ENCODE measurements around the gene CTDSP1. TPM values are rescaled to one million over a fixed set of nuclear protein-coding genes. Genes with fewer than 3 reads are reported as not detected.

CTDSP1 gene
- polyA plus RNA-seq, 1 donor from 2014 or later = 0.97 TPM

- Histone ChIP-seq H3K27me3 (ENCODE audit: insufficient read depth, low read depth, low read length) (no peaks in the 10 kb centered on the region), H4K20me1 (ENCODE audit: insufficient read depth) (no peaks in the 10 kb centered on the region), H2AFZ (ENCODE audit: low read depth, low read length) (no peak overlapping the region), H3K4me2 (ENCODE audit: low read length) (no peak overlapping the region), H3K4me3 (ENCODE audit: low read length) (no peak overlapping the region), H3K36me3 (ENCODE audit: insufficient read depth, low read length) (no peaks in the 10 kb centered on the region), H3K9ac (ENCODE audit: low read length) (no peak overlapping the region), H3K79me2 (replicated peaks; ENCODE audit: insufficient read depth, low read length) (no peaks in the 10 kb centered on the region), H3K9me3 (ENCODE audit: low read length) (no peaks in the 10 kb centered on the region), H3K9me2 (ENCODE audit: insufficient read depth, low read length) (no peaks in the 10 kb centered on the region), H3K27ac (ENCODE audit: low read length) (no peak overlapping the region), H3F3A (ENCODE audit: insufficient read depth, low read length, poor library complexity, severe bottlenecking) (no peaks in the 10 kb centered on the region)
- no peak for TF ChIP-seq SMC3 (conservative IDR thresholded peaks at IDR 0.05; ENCODE audit: poor library complexity)
- TF ChIP-seq TAF1 (IDR thresholded peaks at IDR 0.05; ENCODE audit: low read depth) = no peak
- TF ChIP-seq RAD21 (conservative IDR thresholded peaks at IDR 0.05) = no peak
- TF ChIP-seq REST (IDR thresholded peaks at IDR 0.05; ENCODE audit: borderline replicate concordance) = no peak
- no peak for TF ChIP-seq EZH2 (IDR thresholded peaks at IDR 0.05; ENCODE audit: borderline replicate concordance, insufficient read depth, low read length, poor library complexity, severe bottlenecking)
- TF ChIP-seq POLR2AphosphoS5 (IDR thresholded peaks at IDR 0.05) = no peak
- no peak for TF ChIP-seq EP300 (conservative IDR thresholded peaks at IDR 0.05; ENCODE audit: poor library complexity, severe bottlenecking)
- TF ChIP-seq CTCF (IDR thresholded peaks at IDR 0.05; ENCODE audit: poor library complexity, severe bottlenecking) = no peak
- TF ChIP-seq MXI1 (conservative IDR thresholded peaks at IDR 0.05; ENCODE audit: poor library complexity, severe bottlenecking) = no peak
These were observed 22.9 kb downstream of the CTDSP1 start for GRCh38 chr2:218422403-218423086.

GRCh38 chr2:218423584-218423983 is 23.9 kb downstream of the CTDSP1 start:
- H3K9ac ChIP-seq (ENCODE audit: low read length) = no peak overlapping the region
- no peaks in the 10 kb centered on the region for H3K9me2 ChIP-seq (ENCODE audit: insufficient read depth, low read length)
- H3K4me2 ChIP-seq (ENCODE audit: low read length) = no peak overlapping the region
- H3K9me3 ChIP-seq (ENCODE audit: low read length) = no peaks in the 10 kb centered on the region
- H3K27me3 ChIP-seq (ENCODE audit: insufficient read depth, low read depth, low read length) = no peaks in the 10 kb centered on the region
- no peaks in the 10 kb centered on the region for H4K20me1 ChIP-seq (ENCODE audit: insufficient read depth)
- no peaks in the 10 kb centered on the region for H3K79me2 ChIP-seq (replicated peaks; ENCODE audit: insufficient read depth, low read length)
- H3F3A ChIP-seq (ENCODE audit: insufficient read depth, low read length, poor library complexity, severe bottlenecking) = no peaks in the 10 kb centered on the region
- TF ChIP-seq EP300 (conservative IDR thresholded peaks at IDR 0.05; ENCODE audit: poor library complexity, severe bottlenecking) (no peak), MXI1 (conservative IDR thresholded peaks at IDR 0.05; ENCODE audit: poor library complexity, severe bottlenecking) (no peak), EZH2 (IDR thresholded peaks at IDR 0.05; ENCODE audit: borderline replicate concordance, insufficient read depth, low read length, poor library complexity, severe bottlenecking) (no peak), POLR2AphosphoS5 (IDR thresholded peaks at IDR 0.05) (no peak), TAF1 (IDR thresholded peaks at IDR 0.05; ENCODE audit: low read depth) (no peak), REST (IDR thresholded peaks at IDR 0.05; ENCODE audit: borderline replicate concordance) (no peak)
- no peaks in the 10 kb centered on the region for H3K36me3 ChIP-seq (ENCODE audit: insufficient read depth, low read length)
- H2AFZ ChIP-seq (ENCODE audit: low read depth, low read length) = no peak overlapping the region
- no peak overlapping the region for H3K4me3 ChIP-seq (ENCODE audit: low read length)
- H3K27ac ChIP-seq (ENCODE audit: low read length) = no peak overlapping the region
